Kidney (tissue), 14 donors: ENCODE data around the gene KDM4C. TPM values are rescaled to one million over a fixed set of nuclear protein-coding genes. Genes with fewer than 3 reads are reported as not detected.

Experiments
- DNase-seq, 5 donors: peaks; one replicate each; pipeline ENCODE4 v3.0.0-alpha.2; 2013 to 2020
- FAIRE-seq: peaks from 2 replicates; lab custom pipeline; 2012; peaks lifted over from hg19 to GRCh38; lab: Jason Lieb, UNC
- H3K27ac ChIP-seq, 2 donors: one replicate each; pipeline ENCODE4 v1.7.0; 2013; ENCODE audit warnings: low read depth in 2 of 2, low read length in 2 of 2, inconsistent platforms in 1 of 2
- H3K27me3 ChIP-seq: one replicate; pipeline ENCODE4 v1.7.1; 2013; ENCODE audit warnings: low read length, inconsistent platforms; ENCODE audit not compliant: control insufficient read depth, insufficient read depth
- H3K36me3 ChIP-seq, 3 donors: one replicate each; pipeline versions ENCODE4 v1.7.0 to v1.7.1; 2013; ENCODE audit warnings: low read length in 3 of 3, control low read depth in 1 of 3, inconsistent platforms in 1 of 3; ENCODE audit not compliant: insufficient read depth in 3 of 3, control insufficient read depth in 2 of 3
- H3K4me1 ChIP-seq, 3 donors: one replicate each; pipeline versions ENCODE4 v1.7.0 to v1.7.1; 2013; ENCODE audit warnings: low read length in 3 of 3, inconsistent platforms in 1 of 3, low read depth in 1 of 3; ENCODE audit not compliant: control insufficient read depth in 2 of 3, insufficient read depth in 2 of 3
- H3K4me3 ChIP-seq, 3 donors: one replicate each; pipeline versions ENCODE4 v1.7.0 to v1.8.1; 2013; ENCODE audit warnings: low read length in 3 of 3, control low read depth in 1 of 3, inconsistent platforms in 1 of 3
- H3K9ac ChIP-seq, 3 donors: one replicate each; pipeline versions ENCODE4 v1.7.0 to v1.7.1; 2013; ENCODE audit warnings: low read length in 3 of 3, control low read depth in 1 of 3, inconsistent platforms in 1 of 3
- H3K9me3 ChIP-seq, 3 donors: one replicate each; pipeline versions ENCODE4 v1.7.0 to v1.7.1; 2013; ENCODE audit warnings: low read length in 3 of 3, control low read depth in 1 of 3, inconsistent platforms in 1 of 3; ENCODE audit not compliant: control insufficient read depth in 2 of 3, insufficient read depth in 1 of 3
- CTCF ChIP-seq: IDR thresholded peaks from 3 replicates; pipeline ENCODE4 v1.5.1; 2012; ENCODE audit warnings: mild to moderate bottlenecking, moderate library complexity, borderline replicate concordance; ENCODE audit not compliant: insufficient read depth; ENCODE audit errors: extremely low read depth
- intact Hi-C: fragments of 100-400 bp; cut with DNase I; formaldehyde crosslinking; loops from one replicate; pipeline ENCODE4 v1.11.1; 2022
- polyA plus RNA-seq: library from polyadenylated mRNA; stranded (reverse); fragments of 350-450 nt; fragmentation: Illumina TruSeq; extraction: RNeasy Lipid Tissue Mini Kit (QIAGEN cat#74804); gene quantifications from one replicate; pipeline ENCODE4 v1.2.3, GENCODE V29; 2014; ENCODE audit warnings: low read depth, low replicate concordance; ENCODE audit not compliant: insufficient read depth
- total RNA-seq: library from RNA; stranded (reverse); fragmentation: NEBNext Ultra II Directional; extraction: Animal tissue kit (Norgen Biotek cat#: 25700); gene quantifications from one replicate; pipeline ENCODE4 v1.2.1, GENCODE V29; 2021
- donor health status: control.
- donor health status: control.
- donor health status: control.
- donor health status: control.
- donor health status: control.
- donor health status: DM: yes; HTN: yes; CAD: no.
- donor health status: Normal renal cell carcinoma (clear cell type).

The KDM4C gene
- total and polyA plus RNA-seq, 2 donors from 2014 or later, result 7.1 to 47.1 TPM

DNA sequence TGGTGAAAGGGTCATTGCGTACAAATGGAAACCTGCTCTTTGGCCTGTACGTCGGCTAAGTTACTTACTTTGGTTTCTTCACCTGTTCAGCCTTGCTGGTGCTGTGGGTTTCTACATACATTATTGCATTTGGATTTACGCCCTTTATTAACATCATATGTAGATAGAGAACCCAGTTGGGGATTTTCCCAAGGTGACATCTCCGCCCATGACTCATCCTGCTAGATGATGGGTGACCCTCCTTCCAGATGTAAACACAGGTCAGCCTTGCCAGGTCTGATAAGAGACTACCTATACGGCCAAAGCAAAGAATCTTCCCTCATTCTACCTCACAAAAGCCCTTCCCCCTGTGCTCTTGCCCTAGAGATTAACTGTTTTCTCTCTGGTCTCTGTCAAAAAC is 360.9 kb downstream of the KDM4C start:
- TF ChIP-seq CTCF, result no peak
- no peaks in the 10 kb centered on the region for H3K27me3 ChIP-seq
- intact Hi-C loops, result no loop called here
- H3K36me3 ChIP-seq, result peaks cover 0 to 2% (median 0%) of the 10 kb centered on the region in 3 donors
- no peaks in the 10 kb centered on the region for H3K4me1 ChIP-seq
- no peak overlapping the region for H3K9ac ChIP-seq
- H3K9me3 ChIP-seq, result no peaks in the 10 kb centered on the region
- no peak for DNase-seq
- no peak overlapping the region for H3K27ac ChIP-seq
- no peak for FAIRE-seq
- no peak overlapping the region for H3K4me3 ChIP-seq

DNA sequence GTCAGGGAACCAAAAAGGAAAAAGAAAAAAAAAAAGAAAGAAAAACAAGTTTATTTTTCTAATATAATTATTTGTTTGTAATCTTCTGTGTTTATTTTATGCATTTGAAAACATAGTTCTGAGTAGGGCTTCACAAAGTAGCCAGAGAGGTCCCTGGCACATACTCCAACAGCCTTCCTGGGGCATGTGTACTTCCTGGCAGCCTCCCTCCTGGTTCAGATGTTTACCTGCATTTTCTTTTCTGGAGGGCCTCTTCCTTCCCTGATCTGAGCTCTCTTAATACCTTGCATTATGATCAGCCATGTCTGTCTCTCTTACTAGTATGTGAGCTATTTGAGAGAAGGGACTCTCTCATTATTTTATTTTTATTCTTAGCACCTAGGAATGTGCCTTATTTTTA is 361.8 kb downstream of the KDM4C start:
- no peak for TF ChIP-seq CTCF
- H3K9ac ChIP-seq, result no peak overlapping the region
- DNase-seq (no peak), FAIRE-seq (no peak)
- peaks cover 0 to 2% (median 0%) of the 10 kb centered on the region in 3 donors for H3K36me3 ChIP-seq
- H3K9me3 ChIP-seq, result no peaks in the 10 kb centered on the region
- intact Hi-C loops, result no loop called here
- H3K4me1 ChIP-seq, result no peaks in the 10 kb centered on the region
- H3K4me3 ChIP-seq, result no peak overlapping the region
- no peak overlapping the region for H3K27ac ChIP-seq
- H3K27me3 ChIP-seq, result no peaks in the 10 kb centered on the region

DNA sequence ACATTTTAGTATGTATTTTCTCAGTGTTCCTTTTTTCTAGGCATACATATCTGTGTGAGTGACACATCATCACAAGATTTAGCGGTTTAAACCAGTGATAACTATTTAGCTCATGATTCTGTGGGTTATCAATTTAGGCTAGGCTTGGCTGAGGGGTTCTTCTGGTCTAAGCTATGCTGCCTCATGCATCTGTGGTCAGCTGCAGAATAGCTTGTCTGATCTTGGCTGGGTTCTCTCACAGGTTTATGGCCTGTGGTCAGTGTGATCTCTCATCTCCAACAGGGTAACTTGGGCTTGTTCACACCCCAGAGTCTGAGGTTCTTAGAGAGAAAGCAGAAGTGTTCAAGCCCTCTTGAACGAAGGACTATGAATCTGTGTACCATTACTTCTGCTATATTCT is 363.3 kb downstream of the KDM4C start:
- intact Hi-C loops, result no loop called here
- no peaks in the 10 kb centered on the region for H3K4me1 ChIP-seq
- DNase-seq (no peak), FAIRE-seq (no peak)
- H3K27ac ChIP-seq, result no peak overlapping the region
- H3K9ac ChIP-seq, result no peak overlapping the region
- H3K27me3 ChIP-seq, result no peaks in the 10 kb centered on the region
- H3K36me3 ChIP-seq, result peaks cover 0 to 2% (median 0%) of the 10 kb centered on the region in 3 donors
- no peak overlapping the region for H3K4me3 ChIP-seq
- no peaks in the 10 kb centered on the region for H3K9me3 ChIP-seq
- no peak for TF ChIP-seq CTCF

- FAIRE-seq (no peak), DNase-seq (no peak)
- Histone ChIP-seq H3K9me3 (no peaks in the 10 kb centered on the region), H3K27ac (no peak overlapping the region), H3K4me3 (no peak overlapping the region), H3K9ac (no peak overlapping the region), H3K36me3 (peaks cover 0 to 2% (median 0%) of the 10 kb centered on the region in 3 donors), H3K4me1 (no peaks in the 10 kb centered on the region), H3K27me3 (no peaks in the 10 kb centered on the region)
- TF ChIP-seq CTCF, result no peak
- intact Hi-C loops, result no loop called here
These were observed 363.9 kb downstream of the KDM4C start for GRCh38 chr9:7121664-7122063.
